Prostate gland (tissue), 2 donors: ENCODE measurements around the gene FAF1.
A peak's percentile ranks its signal among the peaks of the same experiment; 100 is the strongest.

Source experiments
- CTCF ChIP-seq, 4 experiments: fragments of 200-600 bp in 2 of 4; fragments of 450-650 bp in 2 of 4; sonication (generic) in 2 of 4; IDR thresholded peaks; 1 replicate in 3 of 4; 2 replicates in 1 of 4; pipeline ENCODE4 v1.5.1; 2016 to 2019; ENCODE audit warnings: antibody characterized with exemption in 4 of 4, mild to moderate bottlenecking in 2 of 4, moderate library complexity in 2 of 4
- POLR2A ChIP-seq: fragments of 450-650 bp; IDR thresholded peaks from one replicate; pipeline ENCODE4 v1.6.1; 2016; ENCODE audit warnings: antibody characterized with exemption, mild to moderate bottlenecking
- POLR2AphosphoS5 ChIP-seq: sonication (generic); formaldehyde crosslinking; IDR thresholded peaks from one replicate; pipeline ENCODE4 v1.6.1; 2017; ENCODE audit warnings: antibody characterized with exemption

- peak; percentile 28 for TF ChIP-seq POLR2AphosphoS5
- TF ChIP-seq POLR2A, result no peak
- peak in 3 of 4 experiments; percentile 59 to 70 (median 69) for TF ChIP-seq CTCF (IDR thresholded peaks at IDR 0.05)
These were observed 185.2 kb downstream of the FAF1 start for GRCh38 chr1:50774759-50775351.
